IMR-90 (cell line): ENCODE measurements around the gene LRRC42. TPM values are rescaled to one million over a fixed set of nuclear protein-coding genes. Genes with fewer than 3 reads are reported as not detected.

Source experiments
- ATAC-seq: fragments of 200-7000 bp; cut with Tn5 transposase; 2 replicates; pipeline ENCODE4 v1.9.1; 2020; ENCODE audit warnings: low read depth, mild to moderate bottlenecking, moderate library complexity
- BruUV-seq: library from RNA; stranded (reverse); fragments of 400-500 nt; replicated peaks from 2 replicates; lab custom pipeline; 2021; lab: Mats Ljungman, UMichigan
- CTCF ChIA-PET: fragments of 300-600 bp; formaldehyde crosslinking; extraction: SDS; loops from one replicate; lab custom pipeline; 2021; ENCODE audit warnings: antibody characterized with exemption; lab: Yijun Ruan, JAX
- POLR2A ChIA-PET: fragments of 300-600 bp; sonication (Branson Sonifier 250); formaldehyde crosslinking; loops from one replicate; lab custom pipeline; 2022; ENCODE audit warnings: antibody characterized with exemption; ENCODE audit not compliant: unreplicated experiment; lab: Charles Lee
- DNase-seq: peaks from one replicate; pipeline ENCODE4 v3.0.0; 2013
- H2AFZ ChIP-seq: replicated peaks from 2 replicates; pipeline ENCODE3; 2013; ENCODE audit warnings: low read length, mild to moderate bottlenecking; ENCODE audit not compliant: poor library complexity
- H2AK5ac ChIP-seq: 2 replicates; pipeline ENCODE4 v1.6.1; 2013; ENCODE audit warnings: low read depth, low read length, inconsistent platforms
- H2AK9ac ChIP-seq: replicated peaks from 2 replicates; pipeline ENCODE3; 2013; ENCODE audit warnings: mild to moderate bottlenecking, low read depth, low read length, moderate library complexity; ENCODE audit not compliant: poor library complexity
- H2BK120ac ChIP-seq: 2 replicates; pipeline ENCODE4 v1.6.1; 2013; ENCODE audit warnings: low read depth, low read length, inconsistent platforms
- H2BK15ac ChIP-seq: 3 replicates; pipeline ENCODE4 v1.6.1; 2013; ENCODE audit warnings: low read depth, low read length, inconsistent platforms
- H2BK20ac ChIP-seq: 2 replicates; pipeline ENCODE4 v1.6.1; 2013; ENCODE audit warnings: low read depth, mild to moderate bottlenecking, inconsistent platforms, low read length, moderate library complexity
- H2BK5ac ChIP-seq: 2 replicates; pipeline ENCODE4 v1.6.1; 2013; ENCODE audit warnings: mild to moderate bottlenecking, low read depth, low read length, inconsistent platforms; ENCODE audit not compliant: poor library complexity, severe bottlenecking
- H3K14ac ChIP-seq: replicated peaks from 2 replicates; pipeline ENCODE4 v1.6.1; 2013; ENCODE audit warnings: low read depth, low read length, inconsistent platforms
- H3K18ac ChIP-seq: 2 replicates; pipeline ENCODE4 v1.6.1; 2013; ENCODE audit warnings: low read depth, low read length, control low read depth
- H3K23ac ChIP-seq: 2 replicates; pipeline ENCODE4 v1.6.1; 2013; ENCODE audit warnings: low read depth, low read length, inconsistent platforms
- H3K27ac ChIP-seq: 2 replicates; pipeline ENCODE4 v1.5.1; 2013; ENCODE audit warnings: mild to moderate bottlenecking, control low read depth, low read length; ENCODE audit not compliant: insufficient read depth
- H3K27me3 ChIP-seq: 2 replicates; pipeline ENCODE4 v1.6.1; 2013; ENCODE audit warnings: low read length; ENCODE audit not compliant: control insufficient read depth, insufficient read depth
- H3K36me3 ChIP-seq: 2 replicates; pipeline ENCODE4 v1.6.1; 2013; ENCODE audit warnings: low read length, mixed read lengths; ENCODE audit not compliant: control insufficient read depth, insufficient read depth
- H3K4ac ChIP-seq: 2 replicates; pipeline ENCODE4 v1.6.1; 2013; ENCODE audit warnings: low read depth, low read length, inconsistent platforms
- H3K4me1 ChIP-seq: 2 replicates; pipeline ENCODE4 v1.6.1; 2013; ENCODE audit warnings: low read length, mixed read lengths; ENCODE audit not compliant: control insufficient read depth, insufficient read depth
- H3K4me2 ChIP-seq: 2 replicates; pipeline ENCODE4 v1.6.1; 2013; ENCODE audit warnings: low read depth, mild to moderate bottlenecking, control low read depth, low read length, moderate library complexity
- H3K4me3 ChIP-seq: 2 replicates; pipeline ENCODE4 v1.5.1; 2013; ENCODE audit warnings: low read depth, mild to moderate bottlenecking, control low read depth, low read length, moderate library complexity; ENCODE audit not compliant: insufficient read depth
- H3K56ac ChIP-seq: 2 replicates; pipeline ENCODE4 v1.6.1; 2013; ENCODE audit warnings: low read length, inconsistent platforms; ENCODE audit not compliant: insufficient read depth; ENCODE audit errors: extremely low read depth
- H3K79me1 ChIP-seq, 2 experiments: 2 replicates each; pipeline ENCODE4 v1.6.1; 2013; ENCODE audit warnings: low read length in 2 of 2, inconsistent platforms in 1 of 2, low read depth in 1 of 2
- H3K9ac ChIP-seq: 2 replicates; pipeline ENCODE4 v1.6.1; 2013; ENCODE audit warnings: low read depth, low read length, control low read depth
- H3K9me1 ChIP-seq: 2 replicates; pipeline ENCODE4 v1.6.1; 2013; ENCODE audit warnings: low read length, inconsistent platforms; ENCODE audit not compliant: insufficient read depth
- H3K9me3 ChIP-seq: 2 replicates; pipeline ENCODE4 v1.6.1; 2013; ENCODE audit warnings: low read length; ENCODE audit not compliant: control insufficient read depth, insufficient read depth
- H4K20me1 ChIP-seq: 2 replicates; pipeline ENCODE4 v1.6.1; 2013; ENCODE audit warnings: low read length, inconsistent platforms; ENCODE audit not compliant: insufficient read depth
- H4K5ac ChIP-seq: 2 replicates; pipeline ENCODE4 v1.6.1; 2013; ENCODE audit warnings: mild to moderate bottlenecking, low read depth, low read length, control low read depth
- H4K8ac ChIP-seq, 2 experiments: 2 replicates each; pipeline ENCODE4 v1.6.1; 2013; ENCODE audit warnings: low read depth in 2 of 2, low read length in 2 of 2, control low read depth in 1 of 2, inconsistent platforms in 1 of 2
- H4K91ac ChIP-seq: 2 replicates; pipeline ENCODE4 v1.6.1; 2013; ENCODE audit warnings: low read depth, low read length, inconsistent platforms; ENCODE audit not compliant: insufficient read depth
- BHLHE40 ChIP-seq: fragments of 150-350 bp; IDR thresholded peaks from 2 replicates; pipeline ENCODE4 v1.6.1; 2016; ENCODE audit warnings: mild to moderate bottlenecking, low read depth, low read length
- CHD1 ChIP-seq: IDR thresholded peaks from 2 replicates; pipeline ENCODE4 v1.6.1; 2012; ENCODE audit warnings: low read depth, low read length, improper control_type of control experiment
- MXI1 ChIP-seq: IDR thresholded peaks from 2 replicates; pipeline ENCODE4 v1.6.1; 2012; ENCODE audit warnings: low read depth, mild to moderate bottlenecking, low read length, moderate library complexity, borderline replicate concordance
- RCOR1 ChIP-seq: IDR thresholded peaks from 2 replicates; pipeline ENCODE4 v1.6.1; 2012; ENCODE audit warnings: mild to moderate bottlenecking, low read length, improper control_type of control experiment; ENCODE audit not compliant: insufficient replicate concordance
- RFX5 ChIP-seq: IDR thresholded peaks from 2 replicates; pipeline ENCODE4 v1.8.0; 2012; ENCODE audit warnings: low read depth, mild to moderate bottlenecking, low read length, moderate library complexity
- SMC3 ChIP-seq: fragments of 150-350 bp; IDR thresholded peaks from 2 replicates; pipeline ENCODE4 v1.6.1; 2016; ENCODE audit warnings: low read depth, mild to moderate bottlenecking, antibody characterized with exemption, low read length, moderate library complexity
- WGBS, 2 experiments: methylation state at CpG; one replicate each; pipeline versions ENCODE4 v1.1.5 to v1.1.7; 2013; ENCODE audit warnings: missing lambda C conversion rate in 2 of 2; ENCODE audit not compliant: insufficient read length in 1 of 2; ENCODE audit errors: extremely low coverage in 2 of 2; 5-methylcytosine and 5-hydroxymethylcytosine counted together
- dilution Hi-C: fragments of 300-500 bp; cut with HindIII; formaldehyde crosslinking; loops from one replicate; pipeline ENCODE4 v1.14.3; 2018; ENCODE audit warnings: low sequenced_read_pairs; ENCODE audit not compliant: unreplicated experiment
- in situ Hi-C: fragments of 300-500 bp; cut with MboI; formaldehyde crosslinking; loops from 3 replicates; pipeline ENCODE4 v1.14.3; 2019; ENCODE audit warnings: low sequenced_read_pairs, inconsistent platforms, mixed read lengths
- intact Hi-C: fragments of 100-400 bp; cut with micrococcal nuclease; formaldehyde crosslinking; loops from 2 replicates; pipeline ENCODE4 v1.10.0; 2022
- polyA plus RNA-seq, 3 experiments: library from polyadenylated mRNA; depleted of rRNA; stranded (reverse); fragments of >200 nt; gene quantifications; 2 replicates each; pipeline ENCODE4 v1.2.3, GENCODE V29; 2012; ENCODE audit warnings: low replicate concordance in 1 of 3
- total RNA-seq: library from RNA; depleted of rRNA; stranded (reverse); fragments of >200 nt; gene quantifications from 2 replicates; pipeline ENCODE4 v1.2.3, GENCODE V29; 2012

LRRC42 gene
- total and polyA plus RNA-seq, 2 of the 4 experiments (the other 2 are of a cell fraction): 39.9 to 47.5 TPM

- H2AK9ac ChIP-seq: no peak overlapping the region
- no peak overlapping the region for H4K91ac ChIP-seq
- no TSS peak for BruUV-seq
- ChIA-PET CTCF (no interaction called here), POLR2A (no interaction called here)
- no peak overlapping the region for H2BK5ac ChIP-seq
- H3K18ac ChIP-seq: no peak overlapping the region
- H3K27me3 ChIP-seq: no peaks in the 10 kb centered on the region
- in situ Hi-C loops (no loop called here), intact Hi-C loops (no loop called here), dilution Hi-C loops (no loop called here)
- H3K9me3 ChIP-seq: peaks cover 16% of the 10 kb centered on the region
- H3K14ac ChIP-seq: no peak overlapping the region
- H3K9ac ChIP-seq: no peak overlapping the region
- no peak overlapping the region for H3K27ac ChIP-seq
- no peak overlapping the region for H2BK120ac ChIP-seq
- H2BK20ac ChIP-seq: no peak overlapping the region
- no peaks in the 10 kb centered on the region for H3K9me1 ChIP-seq
- no peak overlapping the region for H3K56ac ChIP-seq
- no peak overlapping the region for H2BK15ac ChIP-seq
- no peak overlapping the region for H3K23ac ChIP-seq
- H2AFZ ChIP-seq: no peak overlapping the region
- H2AK5ac ChIP-seq: no peak overlapping the region
- H4K20me1 ChIP-seq: peaks cover 10% of the 10 kb centered on the region; the same call in 1 of the 2 replicates
- H3K4ac ChIP-seq: no peak overlapping the region
- ATAC-seq (no peak), DNase-seq (no peak)
- peaks cover 13 to 26% of the 10 kb centered on the region in 2 experiments for H3K79me1 ChIP-seq
- H4K5ac ChIP-seq: no peak overlapping the region
- TF ChIP-seq RCOR1 (no peak), MXI1 (no peak), RFX5 (no peak), BHLHE40 (no peak), SMC3 (no peak), CHD1 (no peak)
- no peak overlapping the region for H3K4me2 ChIP-seq
- no CpG with 5 or more reads among the region's 1 CpG for WGBS, 2 experiments
- peaks cover 8% of the 10 kb centered on the region for H3K36me3 ChIP-seq
- H4K8ac ChIP-seq: no peak overlapping the region
- no peak overlapping the region for H3K4me3 ChIP-seq
- H3K4me1 ChIP-seq: peaks cover 6% of the 10 kb centered on the region; the same call in 1 of the 2 replicates
These were observed 9.7 kb upstream of the LRRC42 start for GRCh38 chr1:53936430-53936829.
